ENCODE results near the gene OXCT1.
A peak's percentile ranks its signal among the peaks of the same experiment; 100 is the strongest.

Gene OXCT1

DNA sequence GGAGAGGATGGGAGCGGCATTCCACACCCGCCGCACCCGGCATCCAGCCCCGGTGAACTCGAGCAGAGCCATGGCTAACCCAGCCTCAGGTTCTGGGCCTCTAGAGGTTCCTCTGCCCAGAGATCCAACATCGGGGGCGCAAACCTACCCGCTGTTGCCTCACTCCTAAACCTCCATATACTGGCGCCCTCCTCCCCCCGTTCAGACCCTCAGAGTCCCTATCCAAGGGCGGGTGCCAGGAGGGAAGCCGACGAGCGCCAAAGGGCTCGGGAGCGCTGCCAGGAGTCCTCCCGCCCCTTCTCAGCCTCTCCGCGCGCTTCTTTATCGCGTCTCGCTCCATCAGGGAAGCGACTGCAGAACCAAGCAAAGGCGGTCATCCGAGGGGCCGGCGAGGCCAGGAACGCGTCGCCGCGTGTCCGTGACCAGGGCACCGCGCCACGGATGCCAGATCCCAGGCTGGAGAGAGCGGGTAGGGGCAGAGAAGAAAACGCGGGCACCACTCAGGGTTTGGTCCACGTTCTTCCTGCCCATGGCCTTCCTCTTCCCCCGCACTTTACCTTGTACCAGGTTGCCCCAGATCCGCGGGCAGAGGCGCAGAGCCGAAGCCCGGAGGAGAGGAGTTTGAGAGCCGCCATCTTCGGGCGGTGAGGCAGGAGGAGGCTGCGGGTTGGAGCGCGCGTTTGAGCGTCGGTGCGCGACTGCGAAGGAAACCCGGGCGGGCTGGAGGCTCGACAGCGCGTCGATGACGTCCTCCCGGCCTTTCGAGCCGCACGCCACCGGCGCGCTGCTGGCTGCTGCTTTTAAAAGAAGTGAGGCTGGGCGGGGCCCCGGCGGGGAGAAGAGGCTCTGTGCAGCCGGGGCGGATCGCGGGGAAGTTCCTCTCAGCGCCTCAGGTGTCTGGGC, at the start of gene OXCT1:
TSS of gene OXCT1 (minus strand) at position 702 of the 903 bp plus-strand sequence. CDS start at position 635, 67 bp downstream.
- peak; percentile 85 to 89 for DNase-seq (ENCODE audit: low read depth in 2 of 2)

DNA sequence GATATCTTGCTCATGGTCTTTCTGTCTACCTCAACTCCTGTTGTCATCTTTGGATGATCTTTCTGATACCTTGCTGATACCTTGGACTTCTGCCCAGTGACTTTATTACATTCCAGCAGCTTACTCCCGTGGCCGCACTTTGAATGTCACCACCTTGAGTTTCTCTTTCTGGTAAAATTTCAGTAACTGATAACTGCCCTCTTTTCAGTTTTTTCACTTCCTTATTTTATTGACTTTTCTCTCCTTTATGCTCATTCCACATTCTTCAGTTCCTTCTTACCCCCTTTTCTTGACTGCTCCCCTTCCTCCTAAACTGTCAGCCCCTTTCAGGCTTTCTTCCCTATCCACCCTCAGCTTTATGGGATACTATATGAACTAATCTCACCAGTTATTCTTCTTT, 47.9 kb upstream of the OXCT1 start:
- no peak for DNase-seq (ENCODE audit: low read depth in 2 of 2)

DNA sequence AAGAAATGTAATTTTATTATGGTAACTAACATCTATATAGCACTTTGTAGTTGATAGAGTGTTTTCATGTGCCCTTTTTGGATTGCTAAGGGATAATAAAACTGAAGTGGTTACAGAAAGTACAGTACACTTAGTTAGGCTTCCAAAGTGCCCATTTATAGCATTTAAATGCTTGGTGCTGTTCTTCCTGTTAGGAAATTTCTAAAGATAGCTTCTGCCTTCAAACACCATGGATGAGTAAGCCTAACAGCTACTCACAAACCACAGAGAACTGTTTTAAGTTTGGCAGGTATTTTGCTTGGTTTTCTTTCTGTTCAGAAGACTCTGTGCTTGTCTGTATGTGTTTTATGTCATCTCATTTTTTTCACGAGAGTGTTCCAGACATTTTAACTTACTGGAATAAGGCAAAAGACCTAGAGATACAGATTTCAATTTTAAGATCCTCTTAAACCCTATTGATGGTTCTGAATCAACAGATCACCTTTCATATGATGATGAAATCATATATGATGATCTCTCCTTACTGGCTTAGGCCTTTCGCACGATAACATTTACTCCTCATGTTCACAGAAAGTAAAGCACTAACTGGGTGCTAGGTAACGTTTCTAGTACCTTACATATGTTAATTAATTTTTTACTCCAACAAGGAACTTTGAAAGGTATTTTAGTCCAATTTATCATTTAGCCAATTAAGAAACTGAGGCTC, 38.3 kb upstream of the OXCT1 start:
- DNase-seq (ENCODE audit: low read depth in 2 of 2) = no peak

DNA sequence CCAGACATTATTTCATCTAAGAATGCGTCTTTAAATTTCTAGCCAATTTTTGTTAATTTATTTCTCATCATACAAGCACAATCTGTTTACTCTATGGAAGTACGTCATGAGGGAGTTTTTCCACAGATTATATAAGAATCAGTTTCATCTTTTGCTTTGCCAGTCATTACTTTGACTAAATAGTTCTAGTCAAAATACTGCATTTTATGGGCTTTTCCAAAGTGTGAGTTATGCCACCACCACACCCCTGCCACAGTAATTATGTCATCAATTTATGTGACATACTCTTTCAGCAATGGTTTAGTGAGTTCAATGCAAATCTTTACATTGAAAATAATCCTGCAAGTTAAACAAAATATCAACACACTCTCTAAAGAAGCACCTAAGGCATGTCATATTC, 35.9 kb upstream of the OXCT1 start:
- DNase-seq (ENCODE audit: low read depth in 2 of 2) = no peak

DNA sequence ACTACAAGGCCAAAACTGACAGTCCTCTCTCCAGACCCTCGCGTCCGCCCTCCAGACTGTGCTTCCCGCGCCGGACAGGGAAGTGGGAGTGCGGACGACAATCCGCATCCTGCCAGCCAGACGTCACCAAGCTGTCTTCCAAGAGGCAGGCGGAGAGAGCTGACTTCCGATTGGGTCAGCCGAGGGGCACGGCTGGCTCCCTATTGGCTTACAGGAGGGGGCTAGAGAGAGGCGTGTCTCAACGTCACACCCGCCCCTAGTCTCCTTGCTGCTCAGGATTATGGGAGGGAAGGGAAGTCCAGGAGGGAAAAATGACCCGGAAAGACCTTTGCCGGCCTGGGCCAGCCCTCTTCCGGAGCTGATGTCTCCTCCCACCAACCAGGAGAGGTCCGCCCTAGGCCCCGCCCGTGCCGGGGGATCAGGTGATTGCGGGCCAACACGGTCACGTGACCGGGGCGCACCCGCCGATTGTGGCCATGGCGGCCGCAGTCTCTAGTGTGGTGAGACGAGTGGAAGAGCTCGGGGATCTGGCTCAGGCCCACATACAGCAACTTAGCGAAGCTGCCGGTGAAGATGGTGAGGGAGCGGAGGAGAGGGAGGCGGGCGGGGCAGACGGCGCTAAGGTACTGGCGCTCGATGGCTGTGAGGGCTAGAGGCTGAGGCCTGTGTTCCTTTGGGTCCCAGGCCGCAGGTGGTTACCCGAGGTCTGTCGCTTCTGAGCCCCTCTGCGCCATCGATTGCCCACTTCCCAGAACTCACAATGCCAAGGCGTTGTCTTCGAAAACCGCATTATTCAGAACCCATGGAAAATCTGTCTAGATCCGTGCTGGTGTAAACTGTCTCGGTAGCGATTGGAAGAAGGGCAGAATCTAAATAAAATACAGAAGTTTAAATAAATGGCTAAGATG, 33.9 kb upstream of the OXCT1 start, which contains the start of gene RIMOC1:
TSS of gene RIMOC1 (plus strand) at position 453 of the 908 bp plus-strand sequence. CDS start at position 477, 24 bp downstream.
- DNase-seq (ENCODE audit: low read depth in 2 of 2) = peak; percentile 92 to 97

DNA sequence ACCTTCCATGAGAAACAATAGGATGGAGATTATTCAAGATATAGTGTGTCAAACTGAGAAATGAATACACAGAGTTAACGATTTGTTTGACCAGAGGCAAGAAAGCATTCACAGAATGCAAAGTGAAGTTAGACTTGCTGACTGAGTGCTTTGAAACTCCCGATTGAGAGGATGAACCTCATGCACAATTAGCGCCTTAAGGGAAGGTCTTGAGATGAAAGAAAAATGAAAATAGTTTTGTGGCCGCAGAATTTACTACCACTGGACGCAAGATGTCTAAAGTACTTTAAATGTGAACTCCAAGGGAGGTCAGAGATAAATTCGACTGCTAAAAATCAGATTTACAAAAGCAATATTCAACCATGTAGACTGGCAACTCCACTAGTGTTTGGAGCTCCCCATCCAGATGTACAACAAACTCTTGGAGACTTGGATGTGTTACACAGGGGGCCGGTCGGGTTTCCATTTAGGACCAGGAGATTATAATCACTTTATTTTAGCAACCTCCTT, 33.2 kb upstream of the OXCT1 start:
- DNase-seq (ENCODE audit: low read depth in 2 of 2) = no peak

DNA sequence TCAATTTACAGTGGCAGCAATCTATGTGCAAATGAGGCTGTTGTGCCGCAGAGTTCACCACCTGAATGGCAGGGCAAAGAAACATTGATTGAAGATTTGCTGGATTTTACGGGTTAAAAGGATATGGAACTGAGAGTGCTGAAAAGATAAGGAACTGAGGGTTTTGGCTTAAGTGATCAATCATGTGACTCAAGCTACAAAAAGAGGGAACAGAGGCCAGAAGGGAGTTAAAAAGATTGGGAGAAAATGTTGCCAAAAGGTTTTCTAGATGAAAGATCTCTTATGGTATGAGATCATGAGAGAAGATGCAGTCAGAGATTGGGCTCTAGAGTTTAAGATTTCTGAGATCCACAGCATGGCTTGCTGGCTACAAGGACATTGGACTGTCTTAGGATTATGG, 26.0 kb upstream of the OXCT1 start:
- DNase-seq (ENCODE audit: low read depth in 2 of 2) = no peak

DNA sequence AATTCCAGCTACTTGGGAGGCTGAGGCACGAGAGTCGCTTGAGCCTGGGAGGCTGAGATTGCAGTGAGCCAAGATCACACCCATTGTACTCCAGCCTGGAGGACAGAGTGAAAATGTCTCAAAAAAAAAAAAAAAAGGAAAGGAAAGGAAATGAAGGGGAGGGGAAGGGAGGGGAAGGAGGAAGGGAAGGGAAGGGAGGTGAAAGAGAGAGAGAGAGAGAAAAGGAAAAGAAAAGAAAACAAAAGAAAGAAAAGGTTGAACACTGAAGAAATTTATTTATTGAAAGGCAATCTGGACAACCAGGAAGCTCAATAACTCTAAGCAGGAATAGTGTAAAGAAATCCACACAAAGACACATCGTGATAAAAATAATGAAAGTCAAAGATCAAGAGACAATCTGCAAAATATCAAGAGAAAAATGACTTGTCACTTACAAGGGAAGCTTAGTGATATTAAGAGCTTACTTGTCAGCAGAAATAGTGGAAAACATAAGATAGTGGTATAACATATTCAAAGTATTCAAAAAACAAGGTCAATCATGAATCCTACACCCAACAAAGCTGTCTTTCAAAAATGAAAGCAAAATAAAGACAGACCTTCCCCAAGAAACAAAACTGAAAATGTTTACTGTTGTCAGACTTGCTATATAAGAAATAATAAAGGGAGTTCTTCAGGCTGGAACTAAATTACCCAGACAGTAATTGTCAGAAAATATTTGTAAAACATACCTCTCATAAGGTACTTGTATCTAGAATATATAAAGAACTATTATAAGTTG, 23.0 kb upstream of the OXCT1 start:
- no peak for DNase-seq (ENCODE audit: low read depth in 2 of 2)

DNA sequence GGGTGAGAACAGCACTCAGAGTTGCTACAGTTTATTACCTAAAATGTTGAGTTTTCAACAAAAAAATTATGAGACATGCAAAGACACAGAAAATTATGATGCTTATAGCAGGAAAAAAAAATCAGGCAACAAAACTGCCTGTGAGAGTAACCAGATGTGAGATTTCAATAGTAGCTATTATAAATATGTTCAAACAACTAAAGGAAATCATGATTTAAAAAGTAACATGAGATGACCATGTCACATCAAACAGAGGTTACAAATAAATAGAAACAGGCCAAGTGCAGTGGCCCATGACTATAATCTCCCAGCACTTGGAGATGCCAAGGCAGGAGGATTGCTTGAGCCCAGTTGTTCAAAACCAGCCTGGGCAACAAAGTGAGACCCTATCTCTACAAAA, 21.8 kb upstream of the OXCT1 start:
- no peak for DNase-seq (ENCODE audit: low read depth in 2 of 2)

DNA sequence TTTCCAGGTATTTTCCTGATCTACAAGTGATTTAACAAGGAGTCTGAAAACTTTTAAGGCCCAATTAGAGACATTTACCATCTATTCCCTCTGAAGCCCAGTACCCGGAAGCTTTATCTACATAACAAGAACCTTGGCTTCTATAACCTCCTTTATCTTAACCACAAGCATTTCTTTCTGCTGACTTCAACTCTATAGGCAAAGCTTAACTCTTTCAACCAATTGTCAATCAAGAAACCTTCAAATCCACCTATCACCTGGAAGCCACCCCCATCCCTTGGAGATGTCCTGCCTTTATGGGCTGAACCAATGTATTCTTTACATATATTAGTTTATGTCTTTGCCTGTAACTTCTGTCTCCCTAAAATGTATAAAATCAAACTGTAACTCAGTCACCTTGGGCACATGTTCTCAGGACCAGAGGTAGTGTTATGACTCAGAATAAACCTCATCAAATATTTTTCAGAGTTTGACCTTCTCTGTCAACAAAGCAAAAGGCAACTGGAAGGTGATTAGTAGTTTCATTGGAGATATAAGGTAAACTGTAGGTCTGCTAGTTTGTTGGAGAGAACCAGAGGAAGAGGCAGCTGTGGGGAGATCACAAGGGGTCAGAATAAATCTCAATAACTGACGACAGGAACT, 21.0 kb upstream of the OXCT1 start:
- DNase-seq (ENCODE audit: low read depth in 2 of 2) = no peak

DNA sequence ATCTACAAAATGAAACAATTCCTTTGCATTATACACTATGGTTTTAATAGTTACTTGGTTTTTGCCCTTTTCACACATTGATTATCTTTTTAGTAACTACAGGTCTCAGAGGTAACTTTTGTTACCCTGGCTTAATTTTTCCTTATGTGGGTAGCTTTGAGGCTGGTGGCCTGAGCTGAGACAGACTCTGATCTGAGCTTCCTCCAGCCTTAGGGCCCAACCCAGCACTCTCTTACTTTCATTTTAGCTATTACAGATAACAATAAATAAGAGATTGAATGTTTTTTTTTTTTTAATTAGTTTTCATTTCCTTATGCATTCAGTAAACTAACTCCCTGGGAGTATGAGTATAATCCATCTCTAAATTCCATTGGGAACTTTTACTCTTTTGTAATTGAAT, 15.1 kb upstream of the OXCT1 start:
- DNase-seq (ENCODE audit: low read depth in 2 of 2) = no peak

DNA sequence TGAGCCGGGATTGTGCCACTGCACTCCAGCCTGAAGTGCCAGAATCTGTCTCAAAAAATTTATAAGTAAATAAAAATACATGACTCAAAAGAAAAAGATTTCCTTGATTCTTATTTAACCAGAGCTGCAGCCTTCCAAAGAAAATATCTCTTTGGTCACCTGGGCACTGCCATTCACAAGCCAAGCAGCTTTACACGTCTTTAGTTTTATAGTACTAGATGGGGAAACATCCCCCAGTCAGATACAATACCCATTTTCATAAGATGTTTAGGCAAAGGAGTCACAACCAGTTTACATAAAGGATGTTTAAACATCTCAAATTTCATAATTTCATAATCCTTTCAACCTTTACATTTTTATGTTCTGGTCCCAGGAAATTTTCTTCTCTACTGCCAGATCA, 13.7 kb upstream of the OXCT1 start:
- no peak for DNase-seq (ENCODE audit: low read depth in 2 of 2)

DNA sequence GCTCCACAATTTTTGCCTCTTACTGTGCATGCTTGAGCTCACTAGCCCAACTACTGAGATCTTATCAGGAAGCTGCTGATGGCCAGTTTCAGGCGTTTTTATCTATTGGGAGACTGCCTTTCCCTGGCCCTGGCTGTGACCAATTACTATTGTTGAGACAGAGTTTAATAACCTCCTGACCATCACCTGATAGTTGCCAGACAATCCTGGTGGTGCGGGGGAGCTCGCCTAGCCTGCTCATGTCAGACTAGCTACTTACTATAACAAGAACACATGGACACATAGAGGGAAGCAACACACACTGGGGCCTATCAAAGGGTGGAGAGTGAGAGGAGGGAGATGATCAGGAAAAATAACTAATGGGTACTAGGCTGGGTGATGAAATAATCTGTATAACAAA, 13.0 kb upstream of the OXCT1 start:
- no peak for DNase-seq (ENCODE audit: low read depth in 2 of 2)

DNA sequence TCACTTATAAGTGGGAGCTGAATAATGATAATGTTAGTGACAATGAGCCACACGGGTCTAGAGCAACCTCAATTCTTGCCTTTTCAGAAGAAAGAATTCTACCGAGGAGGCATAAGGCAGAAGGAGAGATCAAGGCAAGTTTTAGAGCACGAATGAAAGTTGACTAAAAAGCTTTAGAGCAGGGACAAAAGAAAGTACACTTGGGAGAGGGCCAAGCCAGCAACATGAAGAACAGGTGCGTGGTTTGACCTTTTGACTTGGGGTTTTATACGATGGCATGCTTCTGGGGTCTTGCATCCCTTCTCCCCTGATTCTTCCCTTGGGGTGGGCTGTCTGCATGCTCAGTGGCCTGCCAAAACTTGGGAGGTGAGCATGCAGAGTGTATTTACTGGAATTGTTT, 12.5 kb upstream of the OXCT1 start:
- no peak for DNase-seq (ENCODE audit: low read depth in 2 of 2)

DNA sequence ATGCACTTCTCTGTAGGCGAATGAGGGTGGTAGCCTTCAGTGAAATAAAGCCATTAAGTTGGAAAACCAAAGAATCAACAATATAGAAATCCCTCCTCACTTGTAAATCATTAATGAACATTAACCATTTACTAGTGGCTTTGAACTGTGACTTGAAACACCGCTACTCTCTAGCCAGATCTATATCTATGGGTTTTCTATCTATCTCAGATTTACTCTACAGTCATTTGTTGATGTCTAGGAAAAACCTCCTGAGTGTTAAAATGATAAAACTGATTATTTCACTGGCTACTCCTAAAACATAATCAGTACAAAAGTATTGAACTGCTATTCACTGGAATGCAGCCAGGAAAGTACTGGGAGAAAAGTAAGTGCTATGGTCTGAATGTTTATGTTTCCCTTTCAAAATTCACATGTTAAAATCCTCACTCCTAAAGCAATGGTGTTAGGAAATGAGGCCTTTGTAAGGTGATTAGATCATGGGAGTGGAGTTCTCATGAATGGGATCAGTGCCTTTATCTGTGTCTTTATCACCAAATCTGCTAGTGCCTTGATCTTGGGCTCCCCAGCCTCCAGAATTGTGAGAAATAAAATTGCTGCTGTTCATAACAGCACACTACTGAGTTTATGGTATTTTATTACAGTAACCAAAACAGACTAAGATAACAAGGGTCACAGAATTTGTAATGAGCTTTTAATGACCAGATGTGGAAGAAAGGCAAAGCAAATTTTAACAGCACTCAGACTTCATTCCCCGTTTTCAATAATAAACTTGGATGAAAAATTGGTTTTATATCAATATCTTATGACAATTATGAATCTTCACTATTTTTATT, 8.6 kb upstream of the OXCT1 start:
- no peak for DNase-seq (ENCODE audit: low read depth in 2 of 2)

DNA sequence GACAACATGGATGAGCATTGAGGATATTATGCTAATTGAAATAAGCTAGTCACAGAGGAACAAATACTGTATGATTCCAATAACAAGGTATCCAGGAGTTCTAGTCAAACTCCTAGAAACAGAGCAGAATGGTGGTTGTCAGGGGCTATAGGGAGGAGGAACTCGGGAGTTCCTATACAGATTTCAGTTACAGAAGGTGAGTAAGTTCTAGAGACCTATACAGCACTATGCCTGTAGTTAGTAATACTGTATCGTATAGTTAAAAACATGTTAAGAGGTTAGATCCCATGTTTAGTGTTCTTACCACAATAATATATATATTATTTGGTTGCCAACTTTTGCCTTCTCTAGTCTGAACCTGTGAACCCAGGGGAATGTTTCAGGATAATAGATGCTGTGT, 7.9 kb upstream of the OXCT1 start:
- no peak for DNase-seq (ENCODE audit: low read depth in 2 of 2)

DNA sequence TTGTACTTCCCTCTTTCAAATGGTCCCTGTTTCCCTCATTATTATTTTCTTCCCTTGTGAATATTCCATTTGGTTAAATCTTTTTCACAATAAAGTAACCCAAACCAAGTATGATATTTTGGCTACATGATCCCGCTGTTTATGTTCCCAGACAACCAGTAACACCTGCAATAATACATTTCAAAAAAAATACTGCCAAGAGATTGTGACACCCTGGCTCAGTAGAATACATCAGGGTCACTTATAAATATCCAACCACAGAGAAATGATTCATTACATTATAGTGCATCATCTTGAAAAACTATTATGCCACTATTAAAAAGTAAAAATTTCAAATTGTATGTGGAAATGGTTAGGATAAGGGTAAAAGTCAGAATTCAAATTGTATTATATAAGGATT, 7.2 kb upstream of the OXCT1 start:
- no peak for DNase-seq (ENCODE audit: low read depth in 2 of 2)

DNA sequence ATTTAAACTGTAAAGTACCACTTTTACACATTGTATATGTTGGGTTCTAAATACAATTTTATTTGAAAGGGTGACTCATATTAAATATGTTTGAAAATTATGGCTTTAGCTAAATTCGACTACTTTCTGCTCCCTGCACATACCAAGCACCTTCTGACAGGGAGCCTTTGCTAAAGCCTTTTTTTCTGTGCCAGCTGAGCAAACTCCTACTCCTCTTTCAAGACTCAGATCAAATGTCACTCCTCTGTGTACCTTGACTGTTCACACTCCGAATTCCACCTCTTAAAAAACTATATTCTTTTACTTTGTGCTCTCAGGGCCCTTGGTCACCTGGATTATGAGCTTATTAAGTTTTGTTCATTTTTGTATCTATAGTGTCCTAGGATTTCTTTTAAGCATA, 6.5 kb upstream of the OXCT1 start:
- DNase-seq (ENCODE audit: low read depth in 2 of 2) = no peak

DNA sequence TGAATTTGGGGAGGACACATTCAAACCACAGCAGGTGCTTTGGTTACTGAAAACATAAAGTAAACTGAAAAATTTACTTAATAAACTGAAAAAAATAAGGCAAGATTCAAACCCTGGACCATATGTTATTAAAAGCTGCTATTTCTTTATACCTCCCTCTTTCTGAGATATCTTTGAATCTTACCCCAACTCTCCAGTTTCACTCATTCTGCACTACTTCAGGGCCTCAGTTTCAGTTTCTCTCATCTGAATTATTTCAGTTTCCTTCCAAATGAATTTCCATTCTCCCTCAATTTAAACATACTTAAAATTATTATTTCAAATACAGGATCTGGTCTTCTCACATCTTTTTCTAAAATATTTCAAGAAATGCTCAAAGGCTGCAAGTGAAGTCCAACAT, 4.9 kb upstream of the OXCT1 start:
- DNase-seq (ENCODE audit: low read depth in 2 of 2) = no peak

All from activated CD4-positive, alpha-beta T cell treated with anti-CD3 and anti-CD28 coated beads for 24 hours (primary cell).